Stimulated activated CD4-positive, alpha-beta T cell treated with anti-CD3 and anti-CD28 coated beads, Interleukin-12 subunit alpha, Interleukin-12 subunit beta, amount 100 ng/mL, for 4 hours (primary cell): ENCODE results near the gene ARL16.

Experiments used
- DNase-seq: peaks from one replicate; pipeline ENCODE4 v3.0.0-alpha.2; 2020

ARL16 gene

GRCh38 chr17:81641825-81642489, 41.6 kb downstream of the ARL16 start:
- DNase-seq = no peak

GRCh38 chr17:81640011-81640410, 43.6 kb downstream of the ARL16 start:
- DNase-seq = no peak

GRCh38 chr17:81638683-81639082, 44.9 kb downstream of the ARL16 start:
- no peak for DNase-seq

DNA sequence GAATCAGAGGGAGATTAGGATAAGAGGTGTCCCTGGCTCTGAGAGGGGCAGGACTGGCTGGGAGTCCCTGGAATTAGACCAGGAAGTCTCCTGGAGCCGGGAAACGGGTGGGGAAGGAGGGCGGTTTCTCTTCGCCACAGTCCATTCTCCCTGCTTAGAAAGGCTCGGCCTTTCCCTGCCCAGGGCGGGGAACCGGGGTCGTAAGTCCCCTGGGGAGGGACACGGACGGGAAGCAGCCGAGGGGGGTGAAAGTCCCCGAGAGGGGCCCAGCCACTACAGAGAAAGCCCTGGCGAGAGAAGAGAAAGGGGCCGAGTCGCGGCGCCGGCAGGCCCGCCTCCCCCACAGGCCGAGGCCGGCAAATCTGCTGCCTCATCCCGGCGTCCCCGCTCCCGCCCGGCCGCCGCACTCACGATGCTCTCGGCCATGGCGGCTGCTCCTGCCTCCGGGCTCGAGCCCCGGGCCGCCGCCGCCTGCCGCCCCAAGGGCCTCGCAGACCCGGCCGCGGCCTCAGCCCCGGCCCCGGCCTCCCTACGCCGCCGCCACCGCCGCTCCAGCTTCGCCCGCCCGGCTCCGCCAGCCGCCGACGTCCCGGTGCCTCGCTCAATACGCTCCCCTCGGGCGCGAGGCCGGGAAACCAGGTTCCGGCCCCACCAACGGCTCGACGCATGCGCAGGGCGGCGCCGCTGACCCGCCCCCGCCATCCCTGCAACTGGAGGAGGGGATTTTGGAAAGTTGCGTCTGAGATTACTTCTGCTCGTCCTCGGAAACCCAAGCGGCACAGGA, 46.9 kb downstream of the ARL16 start, which contains the start of the genes NPLOC4 and TSPAN10:
Gene NPLOC4, minus strand, starts transcription at position 608 of the 784 bp plus-strand sequence. Its CDS starts 182 bp downstream, at position 426.
Gene TSPAN10, plus strand, starts transcription at position 692 of the 784 bp plus-strand sequence. CDS start 5,217 bp downstream, outside the sequence.
- DNase-seq = peak; percentile 87

DNA sequence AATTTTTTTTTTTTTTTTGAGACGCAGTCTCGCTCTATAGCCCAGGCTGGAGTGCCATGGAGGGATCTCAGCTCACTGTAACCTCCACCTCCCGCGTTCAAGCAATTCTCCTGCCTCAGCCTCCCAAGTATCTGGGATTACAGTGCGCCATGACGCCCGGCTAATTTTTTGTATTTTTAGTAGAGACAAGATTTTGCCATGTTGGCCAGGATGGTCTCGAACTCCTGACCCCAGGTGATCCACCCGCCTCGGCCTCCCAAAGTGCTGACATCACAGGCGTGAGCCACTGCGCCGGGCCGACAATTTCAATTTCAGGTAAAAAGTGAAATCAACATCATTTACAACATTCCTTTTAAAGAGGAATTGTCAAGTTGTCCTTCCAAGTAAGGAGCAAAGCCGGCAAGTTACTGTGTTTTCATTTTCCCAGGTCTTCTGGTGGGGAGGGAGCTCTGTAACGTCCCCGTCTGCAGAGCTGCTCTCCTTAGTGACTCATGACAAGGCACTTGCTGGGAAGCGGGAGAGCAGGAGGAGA, 47.6 kb downstream of the ARL16 start:
- DNase-seq = no peak

- DNase-seq = no peak
These were observed 48.2 kb downstream of the ARL16 start for GRCh38 chr17:81635431-81635830.

GRCh38 chr17:81631482-81631881, 52.1 kb downstream of the ARL16 start:
- no peak for DNase-seq
